ENCODE data around the gene PPIE. TPM values are rescaled to one million over a fixed set of nuclear protein-coding genes. Genes with fewer than 3 reads are reported as not detected.

The PPIE gene
- total and polyA plus RNA-seq, 2 experiments from 2014 or later: 27.8 to 51.9 TPM

DNA sequence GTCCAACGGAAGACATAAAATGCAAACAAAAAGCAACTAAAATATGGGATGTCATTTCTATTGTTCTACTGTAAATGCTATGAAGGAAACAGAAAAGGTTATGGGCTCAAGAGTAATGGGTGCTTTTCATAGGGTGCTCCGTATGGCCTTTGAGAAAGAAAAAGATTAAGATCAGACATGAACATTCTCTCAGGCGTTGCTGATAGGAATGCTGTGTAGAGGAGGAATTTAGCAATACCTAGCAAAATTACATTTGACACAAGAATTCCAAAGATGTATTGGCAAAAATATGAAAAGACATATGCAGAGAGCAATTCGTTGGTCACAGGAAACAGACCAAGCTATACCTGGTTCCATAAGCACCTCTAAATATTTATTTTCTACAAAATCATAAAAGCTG is 38.2 kb downstream of the PPIE start:
- no peak overlapping the region for H3K4me3 Mint-ChIP-seq
- Histone ChIP-seq H4K20me1 (replicated peaks; ENCODE audit: insufficient read depth) (no peaks in the 10 kb centered on the region), H3K27ac (ENCODE audit: low read depth) (no peak overlapping the region), H3K9me2 (ENCODE audit: insufficient read depth) (no peaks in the 10 kb centered on the region), H3K36me3 (ENCODE audit: insufficient read depth) (no peaks in the 10 kb centered on the region), H3K4me3 (no peak overlapping the region), H3K79me2 (replicated peaks; ENCODE audit: insufficient read depth) (no peaks in the 10 kb centered on the region), H3F3A (replicated peaks; ENCODE audit: low read depth) (no peaks in the 10 kb centered on the region), H3K27me3 (ENCODE audit: insufficient read depth) (peaks cover 6% of the 10 kb centered on the region; the same call in 1 of the 2 replicates), H3K4me1 (ENCODE audit: insufficient read depth) (no peaks in the 10 kb centered on the region), H2AFZ (no peak overlapping the region), H3K4me2 (no peak overlapping the region)
- peaks cover 4% of the 10 kb centered on the region; the same call in 2 of the 3 replicates for H3K4me1 Mint-ChIP-seq
- no peaks in the 10 kb centered on the region for H3K9me3 Mint-ChIP-seq
- ATAC-seq: no peak
- no peak for DNase-seq (ENCODE audit: low spot score)
- TF ChIP-seq, protein P1, sequence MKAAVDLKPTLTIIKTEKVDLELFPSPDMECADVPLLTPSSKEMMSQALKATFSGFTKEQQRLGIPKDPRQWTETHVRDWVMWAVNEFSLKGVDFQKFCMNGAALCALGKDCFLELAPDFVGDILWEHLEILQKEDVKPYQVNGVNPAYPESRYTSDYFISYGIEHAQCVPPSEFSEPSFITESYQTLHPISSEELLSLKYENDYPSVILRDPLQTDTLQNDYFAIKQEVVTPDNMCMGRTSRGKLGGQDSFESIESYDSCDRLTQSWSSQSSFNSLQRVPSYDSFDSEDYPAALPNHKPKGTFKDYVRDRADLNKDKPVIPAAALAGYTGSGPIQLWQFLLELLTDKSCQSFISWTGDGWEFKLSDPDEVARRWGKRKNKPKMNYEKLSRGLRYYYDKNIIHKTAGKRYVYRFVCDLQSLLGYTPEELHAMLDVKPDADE (IDR thresholded peaks at IDR 0.05): no peak
- TF ChIP-seq JUNB (IDR thresholded peaks at IDR 0.05; ENCODE audit: unreplicated experiment) (no peak), ZNF114 (CRISPR knock-in tag; IDR thresholded peaks at IDR 0.05) (no peak), CREB1 (CRISPR knock-in tag; IDR thresholded peaks at IDR 0.05; ENCODE audit: low read depth) (no peak), EZH2 (IDR thresholded peaks at IDR 0.05; ENCODE audit: low read depth, unreplicated experiment) (no peak), ZNF331 (CRISPR knock-in tag; IDR thresholded peaks at IDR 0.05; ENCODE audit: low read depth) (no peak), STAT1 (IDR thresholded peaks at IDR 0.05; ENCODE audit: unreplicated experiment) (no peak), EZH2phosphoT487 (IDR thresholded peaks at IDR 0.05; ENCODE audit: unreplicated experiment) (no peak), POLR2AphosphoS5 (IDR thresholded peaks at IDR 0.05; ENCODE audit: low read depth) (no peak)
- TF ChIP-seq, protein P2, sequence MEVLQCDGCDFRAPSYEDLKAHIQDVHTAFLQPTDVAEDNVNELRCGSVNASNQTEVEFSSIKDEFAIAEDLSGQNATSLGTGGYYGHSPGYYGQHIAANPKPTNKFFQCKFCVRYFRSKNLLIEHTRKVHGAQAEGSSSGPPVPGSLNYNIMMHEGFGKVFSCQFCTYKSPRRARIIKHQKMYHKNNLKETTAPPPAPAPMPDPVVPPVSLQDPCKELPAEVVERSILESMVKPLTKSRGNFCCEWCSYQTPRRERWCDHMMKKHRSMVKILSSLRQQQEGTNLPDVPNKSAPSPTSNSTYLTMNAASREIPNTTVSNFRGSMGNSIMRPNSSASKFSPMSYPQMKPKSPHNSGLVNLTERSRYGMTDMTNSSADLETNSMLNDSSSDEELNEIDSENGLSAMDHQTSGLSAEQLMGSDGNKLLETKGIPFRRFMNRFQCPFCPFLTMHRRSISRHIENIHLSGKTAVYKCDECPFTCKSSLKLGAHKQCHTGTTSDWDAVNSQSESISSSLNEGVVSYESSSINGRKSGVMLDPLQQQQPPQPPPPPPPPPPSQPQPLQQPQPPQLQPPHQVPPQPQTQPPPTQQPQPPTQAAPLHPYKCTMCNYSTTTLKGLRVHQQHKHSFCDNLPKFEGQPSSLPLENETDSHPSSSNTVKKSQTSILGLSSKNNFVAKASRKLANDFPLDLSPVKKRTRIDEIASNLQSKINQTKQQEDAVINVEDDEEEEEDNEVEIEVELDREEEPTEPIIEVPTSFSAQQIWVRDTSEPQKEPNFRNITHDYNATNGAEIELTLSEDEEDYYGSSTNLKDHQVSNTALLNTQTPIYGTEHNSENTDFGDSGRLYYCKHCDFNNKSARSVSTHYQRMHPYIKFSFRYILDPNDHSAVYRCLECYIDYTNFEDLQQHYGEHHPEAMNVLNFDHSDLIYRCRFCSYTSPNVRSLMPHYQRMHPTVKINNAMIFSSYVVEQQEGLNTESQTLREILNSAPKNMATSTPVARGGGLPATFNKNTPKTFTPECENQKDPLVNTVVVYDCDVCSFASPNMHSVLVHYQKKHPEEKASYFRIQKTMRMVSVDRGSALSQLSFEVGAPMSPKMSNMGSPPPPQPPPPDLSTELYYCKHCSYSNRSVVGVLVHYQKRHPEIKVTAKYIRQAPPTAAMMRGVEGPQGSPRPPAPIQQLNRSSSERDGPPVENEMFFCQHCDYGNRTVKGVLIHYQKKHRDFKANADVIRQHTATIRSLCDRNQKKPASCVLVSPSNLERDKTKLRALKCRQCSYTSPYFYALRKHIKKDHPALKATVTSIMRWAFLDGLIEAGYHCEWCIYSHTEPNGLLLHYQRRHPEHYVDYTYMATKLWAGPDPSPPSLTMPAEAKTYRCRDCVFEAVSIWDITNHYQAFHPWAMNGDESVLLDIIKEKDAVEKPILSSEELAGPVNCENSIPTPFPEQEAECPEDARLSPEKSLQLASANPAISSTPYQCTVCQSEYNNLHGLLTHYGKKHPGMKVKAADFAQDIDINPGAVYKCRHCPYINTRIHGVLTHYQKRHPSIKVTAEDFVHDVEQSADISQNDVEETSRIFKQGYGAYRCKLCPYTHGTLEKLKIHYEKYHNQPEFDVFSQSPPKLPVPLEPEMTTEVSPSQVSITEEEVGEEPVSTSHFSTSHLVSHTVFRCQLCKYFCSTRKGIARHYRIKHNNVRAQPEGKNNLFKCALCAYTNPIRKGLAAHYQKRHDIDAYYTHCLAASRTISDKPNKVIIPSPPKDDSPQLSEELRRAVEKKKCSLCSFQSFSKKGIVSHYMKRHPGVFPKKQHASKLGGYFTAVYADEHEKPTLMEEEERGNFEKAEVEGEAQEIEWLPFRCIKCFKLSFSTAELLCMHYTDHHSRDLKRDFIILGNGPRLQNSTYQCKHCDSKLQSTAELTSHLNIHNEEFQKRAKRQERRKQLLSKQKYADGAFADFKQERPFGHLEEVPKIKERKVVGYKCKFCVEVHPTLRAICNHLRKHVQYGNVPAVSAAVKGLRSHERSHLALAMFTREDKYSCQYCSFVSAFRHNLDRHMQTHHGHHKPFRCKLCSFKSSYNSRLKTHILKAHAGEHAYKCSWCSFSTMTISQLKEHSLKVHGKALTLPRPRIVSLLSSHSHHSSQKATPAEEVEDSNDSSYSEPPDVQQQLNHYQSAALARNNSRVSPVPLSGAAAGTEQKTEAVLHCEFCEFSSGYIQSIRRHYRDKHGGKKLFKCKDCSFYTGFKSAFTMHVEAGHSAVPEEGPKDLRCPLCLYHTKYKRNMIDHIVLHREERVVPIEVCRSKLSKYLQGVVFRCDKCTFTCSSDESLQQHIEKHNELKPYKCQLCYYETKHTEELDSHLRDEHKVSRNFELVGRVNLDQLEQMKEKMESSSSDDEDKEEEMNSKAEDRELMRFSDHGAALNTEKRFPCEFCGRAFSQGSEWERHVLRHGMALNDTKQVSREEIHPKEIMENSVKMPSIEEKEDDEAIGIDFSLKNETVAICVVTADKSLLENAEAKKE (CRISPR knock-in tag; IDR thresholded peaks at IDR 0.05): no peak
- TF ChIP-seq, protein P3, sequence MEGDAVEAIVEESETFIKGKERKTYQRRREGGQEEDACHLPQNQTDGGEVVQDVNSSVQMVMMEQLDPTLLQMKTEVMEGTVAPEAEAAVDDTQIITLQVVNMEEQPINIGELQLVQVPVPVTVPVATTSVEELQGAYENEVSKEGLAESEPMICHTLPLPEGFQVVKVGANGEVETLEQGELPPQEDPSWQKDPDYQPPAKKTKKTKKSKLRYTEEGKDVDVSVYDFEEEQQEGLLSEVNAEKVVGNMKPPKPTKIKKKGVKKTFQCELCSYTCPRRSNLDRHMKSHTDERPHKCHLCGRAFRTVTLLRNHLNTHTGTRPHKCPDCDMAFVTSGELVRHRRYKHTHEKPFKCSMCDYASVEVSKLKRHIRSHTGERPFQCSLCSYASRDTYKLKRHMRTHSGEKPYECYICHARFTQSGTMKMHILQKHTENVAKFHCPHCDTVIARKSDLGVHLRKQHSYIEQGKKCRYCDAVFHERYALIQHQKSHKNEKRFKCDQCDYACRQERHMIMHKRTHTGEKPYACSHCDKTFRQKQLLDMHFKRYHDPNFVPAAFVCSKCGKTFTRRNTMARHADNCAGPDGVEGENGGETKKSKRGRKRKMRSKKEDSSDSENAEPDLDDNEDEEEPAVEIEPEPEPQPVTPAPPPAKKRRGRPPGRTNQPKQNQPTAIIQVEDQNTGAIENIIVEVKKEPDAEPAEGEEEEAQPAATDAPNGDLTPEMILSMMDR (conservative IDR thresholded peaks at IDR 0.05; ENCODE audit: low read depth in 2 of 2): no peak
- TF ChIP-seq, protein P4, sequence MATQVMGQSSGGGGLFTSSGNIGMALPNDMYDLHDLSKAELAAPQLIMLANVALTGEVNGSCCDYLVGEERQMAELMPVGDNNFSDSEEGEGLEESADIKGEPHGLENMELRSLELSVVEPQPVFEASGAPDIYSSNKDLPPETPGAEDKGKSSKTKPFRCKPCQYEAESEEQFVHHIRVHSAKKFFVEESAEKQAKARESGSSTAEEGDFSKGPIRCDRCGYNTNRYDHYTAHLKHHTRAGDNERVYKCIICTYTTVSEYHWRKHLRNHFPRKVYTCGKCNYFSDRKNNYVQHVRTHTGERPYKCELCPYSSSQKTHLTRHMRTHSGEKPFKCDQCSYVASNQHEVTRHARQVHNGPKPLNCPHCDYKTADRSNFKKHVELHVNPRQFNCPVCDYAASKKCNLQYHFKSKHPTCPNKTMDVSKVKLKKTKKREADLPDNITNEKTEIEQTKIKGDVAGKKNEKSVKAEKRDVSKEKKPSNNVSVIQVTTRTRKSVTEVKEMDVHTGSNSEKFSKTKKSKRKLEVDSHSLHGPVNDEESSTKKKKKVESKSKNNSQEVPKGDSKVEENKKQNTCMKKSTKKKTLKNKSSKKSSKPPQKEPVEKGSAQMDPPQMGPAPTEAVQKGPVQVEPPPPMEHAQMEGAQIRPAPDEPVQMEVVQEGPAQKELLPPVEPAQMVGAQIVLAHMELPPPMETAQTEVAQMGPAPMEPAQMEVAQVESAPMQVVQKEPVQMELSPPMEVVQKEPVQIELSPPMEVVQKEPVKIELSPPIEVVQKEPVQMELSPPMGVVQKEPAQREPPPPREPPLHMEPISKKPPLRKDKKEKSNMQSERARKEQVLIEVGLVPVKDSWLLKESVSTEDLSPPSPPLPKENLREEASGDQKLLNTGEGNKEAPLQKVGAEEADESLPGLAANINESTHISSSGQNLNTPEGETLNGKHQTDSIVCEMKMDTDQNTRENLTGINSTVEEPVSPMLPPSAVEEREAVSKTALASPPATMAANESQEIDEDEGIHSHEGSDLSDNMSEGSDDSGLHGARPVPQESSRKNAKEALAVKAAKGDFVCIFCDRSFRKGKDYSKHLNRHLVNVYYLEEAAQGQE (IDR thresholded peaks at IDR 0.05; ENCODE audit: unreplicated experiment): no peak
- H3K36me3 Mint-ChIP-seq (ENCODE audit: low read depth): no peaks in the 10 kb centered on the region
- peaks cover 8% of the 10 kb centered on the region for H3K27me3 Mint-ChIP-seq (ENCODE audit: insufficient read depth, low read depth, poor library complexity)
- H3K27ac Mint-ChIP-seq: no peak overlapping the region
